Ovary (tissue), 9 donors: ENCODE data around the gene RAB40C. TPM values are rescaled to one million over a fixed set of nuclear protein-coding genes. Genes with fewer than 3 reads are reported as not detected.
A peak's percentile ranks its signal among the peaks of the same experiment; 100 is the strongest.

Experiments used
- DNase-seq, 5 donors: peaks; one replicate each; pipeline ENCODE4 v3.0.0-alpha.2; 2019 to 2020
- H3K27ac ChIP-seq, 2 donors: fragments of 200-600 bp; one replicate each; pipeline versions ENCODE4 v1.5.1 to v1.8.0; 2019 to 2022
- H3K27me3 ChIP-seq: fragments of 200-600 bp; one replicate; pipeline ENCODE4 v1.8.0; 2022
- H3K36me3 ChIP-seq: fragments of 200-600 bp; sonication (generic); one replicate; pipeline ENCODE4 v1.5.1; 2019
- H3K4me1 ChIP-seq: one replicate; pipeline ENCODE4 v1.8.1; 2013; ENCODE audit warnings: mild to moderate bottlenecking, moderate library complexity; ENCODE audit not compliant: insufficient read depth
- H3K4me3 ChIP-seq: fragments of 200-600 bp; sonication (generic); one replicate; pipeline ENCODE4 v1.5.1; 2017
- H3K9me3 ChIP-seq, 2 donors: fragments of 200-600 bp in 1 of 2; sonication (generic) in 1 of 2; one replicate each; pipeline versions ENCODE4 v1.5.1 to v1.8.1; 2013 to 2019; ENCODE audit warnings: mild to moderate bottlenecking in 1 of 2, moderate library complexity in 1 of 2
- EP300 ChIP-seq: sonication (generic); formaldehyde crosslinking; IDR thresholded peaks from one replicate; pipeline ENCODE4 v1.6.1; 2017; ENCODE audit warnings: antibody characterized with exemption
- POLR2A ChIP-seq: fragments of 450-650 bp; IDR thresholded peaks from one replicate; pipeline ENCODE4 v1.6.1; 2017; ENCODE audit warnings: antibody characterized with exemption, mild to moderate bottlenecking, moderate library complexity
- WGBS, 3 donors: extraction: QIAGEN DNeasy Blood & Tissue Kit in 1 of 3; methylation state at CpG; one replicate each; pipeline versions ENCODE4 v1.1.5 to v1.1.7; 2013 to 2017; 5-methylcytosine and 5-hydroxymethylcytosine counted together
- intact Hi-C, 4 donors: fragments of 100-400 bp; cut with DNase I; formaldehyde crosslinking; loops; one replicate each; pipeline versions ENCODE4 v1.11.0 to v1.15.1; 2022 to 2023
- polyA plus RNA-seq, 2 donors: library from polyadenylated mRNA; stranded (reverse); fragments of 200-250 nt in 1 of 2; fragments of 350-450 nt in 1 of 2; fragmentation: Illumina TruSeq in 1 of 2; extraction: RNeasy Lipid Tissue Mini Kit (QIAGEN cat#74804) in 1 of 2; gene quantifications; one replicate each; pipeline ENCODE4 v1.2.3, GENCODE V29; 2013 to 2014
- total RNA-seq, 7 donors: library from RNA; depleted of rRNA in 2 of 7; stranded (reverse); fragments of >200 nt in 2 of 7; fragmentation: NEBNext Ultra II Directional in 3 of 7; extraction: Animal tissue kit (Norgen Biotek cat#: 25700) in 3 of 7; gene quantifications; one replicate each; pipeline versions ENCODE4 v1.1.0 to v1.2.4, GENCODE V29; 2016 to 2023
- TF ChIP-seq, protein P1 (sequence below), 3 donors: fragments of 450-650 bp in 2 of 3; fragments of 200-600 bp in 1 of 3; IDR thresholded peaks; one replicate each; pipeline versions ENCODE4 v1.5.1 to v1.8.0; 2016 to 2022; ENCODE audit warnings: antibody characterized with exemption in 3 of 3, mild to moderate bottlenecking in 1 of 3
- donor health status: DM: no; HTN: no; CAD: no; lungs with moderate emphysema.
- donor health status: DM: no; HTN: no; CAD: no.
- donor health status: Bipolar disorder and iron deficiency.
- donor health status: DM: yes; HTN: yes; CAD: no.
- donor health status: DM: no; HTN: no; CAD: no.
- donor health status: DM: yes; HTN: yes; CAD: no.

The RAB40C gene
- total and polyA plus RNA-seq, 9 donors: 1.9 to 24.1 (median 21.0) TPM

DNA sequence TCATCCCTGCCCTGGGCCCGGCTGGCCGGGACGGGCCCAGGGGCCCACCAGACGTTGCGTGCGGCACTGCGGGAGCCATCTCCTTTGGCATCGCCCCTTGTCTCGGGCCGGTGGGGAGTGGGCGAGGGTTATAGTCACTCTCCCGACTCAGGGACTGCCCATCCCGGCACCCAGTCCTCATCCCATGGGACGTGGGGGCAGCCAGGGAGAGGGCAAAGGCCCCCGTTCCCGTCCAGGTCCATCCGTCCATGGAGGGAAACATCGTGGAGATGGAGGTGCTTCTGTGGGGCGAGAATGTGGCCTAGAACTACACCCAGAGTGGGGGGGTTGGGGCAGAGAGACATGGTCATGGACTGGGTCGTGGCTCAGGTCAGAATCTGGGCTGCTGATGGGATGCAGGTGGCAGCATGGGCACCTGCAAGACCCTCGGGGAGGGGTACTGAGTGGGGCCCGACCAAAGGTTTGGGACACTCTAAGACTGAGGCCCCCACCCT lies 56.9 kb downstream of the RAB40C start:
- Histone ChIP-seq H3K27ac (peak overlapping the region in 1 of 2 donors; percentile 48), H3K4me3 (no peak overlapping the region), H3K4me1 (peaks cover 22% of the 10 kb centered on the region), H3K27me3 (no peaks in the 10 kb centered on the region), H3K9me3 (no peaks in the 10 kb centered on the region), H3K36me3 (no peaks in the 10 kb centered on the region)
- intact Hi-C loops: no loop called here
- 66 to 76% (median 75%) methylated on average over 20 to 22 of the region's 22 CpGs for WGBS, 3 donors
- TF ChIP-seq EP300: no peak
- TF ChIP-seq, protein P1, sequence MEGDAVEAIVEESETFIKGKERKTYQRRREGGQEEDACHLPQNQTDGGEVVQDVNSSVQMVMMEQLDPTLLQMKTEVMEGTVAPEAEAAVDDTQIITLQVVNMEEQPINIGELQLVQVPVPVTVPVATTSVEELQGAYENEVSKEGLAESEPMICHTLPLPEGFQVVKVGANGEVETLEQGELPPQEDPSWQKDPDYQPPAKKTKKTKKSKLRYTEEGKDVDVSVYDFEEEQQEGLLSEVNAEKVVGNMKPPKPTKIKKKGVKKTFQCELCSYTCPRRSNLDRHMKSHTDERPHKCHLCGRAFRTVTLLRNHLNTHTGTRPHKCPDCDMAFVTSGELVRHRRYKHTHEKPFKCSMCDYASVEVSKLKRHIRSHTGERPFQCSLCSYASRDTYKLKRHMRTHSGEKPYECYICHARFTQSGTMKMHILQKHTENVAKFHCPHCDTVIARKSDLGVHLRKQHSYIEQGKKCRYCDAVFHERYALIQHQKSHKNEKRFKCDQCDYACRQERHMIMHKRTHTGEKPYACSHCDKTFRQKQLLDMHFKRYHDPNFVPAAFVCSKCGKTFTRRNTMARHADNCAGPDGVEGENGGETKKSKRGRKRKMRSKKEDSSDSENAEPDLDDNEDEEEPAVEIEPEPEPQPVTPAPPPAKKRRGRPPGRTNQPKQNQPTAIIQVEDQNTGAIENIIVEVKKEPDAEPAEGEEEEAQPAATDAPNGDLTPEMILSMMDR (IDR thresholded peaks at IDR 0.05): no peak
- TF ChIP-seq POLR2A: no peak
- no peak for DNase-seq

DNA sequence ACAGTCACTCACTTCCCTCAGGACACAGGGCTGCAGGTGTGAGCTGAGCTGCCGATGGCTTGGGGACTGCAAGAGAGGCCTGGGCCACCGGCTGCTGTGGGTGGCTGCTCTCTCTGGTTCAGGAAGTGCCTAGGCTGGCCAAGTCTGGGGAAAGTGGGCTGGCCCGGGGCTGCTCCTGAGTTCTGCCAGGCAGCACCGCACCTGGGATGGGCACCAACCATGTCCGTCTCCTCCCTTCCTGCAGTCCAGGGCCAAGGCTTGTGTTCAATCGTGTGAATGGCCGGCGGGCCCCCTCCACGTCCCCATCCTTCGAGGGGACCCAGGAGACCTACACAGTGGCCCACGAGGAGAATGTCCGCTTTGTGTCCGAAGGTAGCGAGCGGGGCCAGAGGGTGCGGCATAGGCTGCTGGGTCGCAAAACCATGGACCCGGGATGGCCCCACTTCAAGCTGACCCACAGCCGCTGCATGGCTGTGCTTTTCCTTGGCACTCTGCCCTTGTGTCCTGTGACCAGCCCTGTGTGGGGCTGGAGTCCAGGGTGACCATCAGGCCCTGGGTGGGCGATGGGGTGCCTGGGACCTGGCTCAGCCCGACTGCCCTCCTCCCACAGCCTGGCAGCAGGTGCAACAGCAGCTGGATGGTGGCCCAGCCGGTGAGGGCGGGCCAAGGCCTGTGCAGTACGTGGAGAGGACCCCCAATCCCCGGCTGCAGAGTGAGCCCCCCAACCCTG lies 57.5 kb downstream of the RAB40C start:
- TF ChIP-seq POLR2A (no peak), EP300 (no peak)
- TF ChIP-seq, protein P1 (IDR thresholded peaks at IDR 0.05): no peak
- intact Hi-C loops: no loop called here
- WGBS, 3 donors: 74 to 86% (median 77%) methylated on average over 24 to 25 of the region's 25 CpGs
- DNase-seq: no peak
- no peaks in the 10 kb centered on the region for H3K36me3 ChIP-seq
- no peak overlapping the region for H3K27ac ChIP-seq
- H3K9me3 ChIP-seq: no peaks in the 10 kb centered on the region
- peaks cover 22% of the 10 kb centered on the region for H3K4me1 ChIP-seq
- H3K4me3 ChIP-seq: no peak overlapping the region
- H3K27me3 ChIP-seq: no peaks in the 10 kb centered on the region

DNA sequence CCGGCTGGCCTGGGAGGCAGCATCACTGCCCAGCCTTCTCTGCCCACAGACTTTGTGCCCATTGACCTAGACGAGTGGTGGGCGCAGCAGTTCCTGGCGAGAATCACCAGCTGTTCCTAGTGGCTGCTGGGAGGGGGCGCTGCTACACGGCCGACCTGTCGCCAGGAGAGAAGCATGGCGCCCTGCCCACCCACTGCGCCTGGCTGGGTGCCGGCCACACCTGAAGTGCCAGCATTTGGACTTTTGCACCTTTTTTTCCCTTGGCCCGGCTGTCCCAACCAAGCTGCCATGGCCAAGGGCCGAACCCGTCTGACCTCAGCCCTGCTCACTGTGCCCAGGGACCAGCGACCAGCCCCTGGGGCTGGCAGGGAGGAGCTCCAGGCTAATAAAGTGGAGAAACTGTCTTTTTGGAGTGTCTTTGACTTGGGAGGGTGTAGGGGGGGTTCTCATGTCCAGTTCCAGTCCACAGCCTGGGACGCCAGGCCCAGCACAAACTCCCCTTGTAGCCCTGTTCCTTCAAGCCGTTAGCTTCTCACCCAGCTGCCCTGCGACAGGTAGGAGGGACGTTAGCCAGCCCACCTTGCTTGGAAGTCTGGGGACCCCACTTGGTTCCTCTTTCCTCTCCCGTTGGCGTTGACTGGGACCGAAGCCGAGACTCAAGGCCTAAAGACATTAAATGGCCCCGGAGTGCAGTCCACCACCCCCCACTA lies 58.4 kb downstream of the RAB40C start:
- no peak for DNase-seq
- no peak for TF ChIP-seq POLR2A
- TF ChIP-seq EP300: no peak
- TF ChIP-seq, protein P1 (IDR thresholded peaks at IDR 0.05): no peak
- peak overlapping the region; percentile 71 for H3K4me3 ChIP-seq
- intact Hi-C loops: no loop called here
- WGBS, 3 donors: 37 to 44% (median 38%) methylated on average over 23 to 24 of the region's 24 CpGs
- no peaks in the 10 kb centered on the region for H3K27me3 ChIP-seq
- no peaks in the 10 kb centered on the region for H3K36me3 ChIP-seq
- peak overlapping the region in 1 of 2 donors; percentile 93 for H3K27ac ChIP-seq
- H3K4me1 ChIP-seq: peaks cover 15% of the 10 kb centered on the region
- H3K9me3 ChIP-seq: no peaks in the 10 kb centered on the region

DNA sequence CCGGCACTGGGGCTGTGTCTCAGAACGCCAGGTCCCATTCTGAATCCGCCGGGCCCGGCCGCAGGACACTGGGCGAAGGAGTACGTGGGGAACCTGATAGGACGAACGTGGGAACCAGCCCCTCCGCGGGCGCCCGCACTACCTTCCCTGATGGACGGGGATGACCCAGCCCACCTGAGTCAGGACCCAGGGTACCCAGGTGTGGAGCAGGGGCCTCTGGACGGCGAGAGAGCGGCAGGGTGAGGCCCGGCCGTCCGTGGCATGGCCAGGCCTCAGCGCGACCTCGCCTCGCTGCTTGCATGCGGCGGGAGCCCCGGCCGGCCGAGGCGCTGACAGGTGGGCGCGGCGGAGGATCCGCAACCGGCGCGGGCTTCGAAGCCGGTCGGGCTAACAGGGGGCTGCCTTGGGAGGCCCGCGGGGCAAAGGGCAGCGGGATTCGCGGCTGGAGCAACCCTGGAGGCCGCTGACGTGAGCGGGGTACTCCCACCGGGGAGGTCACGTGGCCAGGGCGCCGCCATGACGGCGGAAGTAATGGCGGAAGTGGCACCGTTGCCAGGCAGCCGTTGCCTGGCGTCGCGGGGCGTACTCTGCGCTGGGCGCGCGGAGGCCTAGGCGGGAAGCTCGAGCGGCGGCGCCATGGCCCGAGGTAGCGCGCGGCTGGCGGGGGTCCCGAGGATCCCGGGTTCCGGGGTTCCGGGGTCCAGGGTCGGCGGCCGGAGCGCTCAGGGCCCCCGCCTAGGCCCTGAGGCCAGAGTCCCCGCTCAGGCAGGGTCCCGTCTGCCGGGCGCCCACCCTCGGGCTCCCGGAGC lies 59.1 kb downstream of the RAB40C start, which contains the start of gene WDR90:
Gene WDR90, plus strand, starts transcription at position 585 of the 809 bp plus-strand sequence. Its CDS starts 52 bp downstream, at position 637.
- DNase-seq: peak; percentile 91 to 97 (median 94)
- no peak for TF ChIP-seq EP300
- TF ChIP-seq, protein P1 (IDR thresholded peaks at IDR 0.05): no peak
- TF ChIP-seq POLR2A: peak; percentile 73
- H3K9me3 ChIP-seq: no peaks in the 10 kb centered on the region
- intact Hi-C loops: no loop called here
- peak within 1 kb of the TSS; percentile 71 for H3K4me3 ChIP-seq
- H3K27me3 ChIP-seq: no peaks in the 10 kb centered on the region
- WGBS, 3 donors: 1 to 2% (median 2%) methylated on average over 76 to 91 of the region's 91 CpGs
- H3K36me3 ChIP-seq: no peaks in the 10 kb centered on the region
- H3K27ac ChIP-seq: peak within 1 kb of the TSS; percentile 48 to 93
- peaks cover 12% of the 10 kb centered on the region for H3K4me1 ChIP-seq
